GM12875 (cell line): ENCODE data around the gene SEZ6.
"Not testable (repeated sequence)": the region's sequence is repeated elsewhere in the genome, so short reads cannot be mapped to it uniquely, and the experiment has no call there.

Experiments used
- H3K4me3 ChIP-seq: one replicate; pipeline ENCODE4 v1.5.1; 2011; ENCODE audit warnings: low read depth, low read length, control low read depth
- TF ChIP-seq, protein P1 (sequence below): IDR thresholded peaks from 2 replicates; pipeline ENCODE4 v1.5.1; 2011; ENCODE audit warnings: low read depth, mild to moderate bottlenecking, control low read depth, inconsistent platforms, low read length, moderate library complexity, borderline replicate concordance; ENCODE audit not compliant: insufficient read depth

The SEZ6 gene

DNA sequence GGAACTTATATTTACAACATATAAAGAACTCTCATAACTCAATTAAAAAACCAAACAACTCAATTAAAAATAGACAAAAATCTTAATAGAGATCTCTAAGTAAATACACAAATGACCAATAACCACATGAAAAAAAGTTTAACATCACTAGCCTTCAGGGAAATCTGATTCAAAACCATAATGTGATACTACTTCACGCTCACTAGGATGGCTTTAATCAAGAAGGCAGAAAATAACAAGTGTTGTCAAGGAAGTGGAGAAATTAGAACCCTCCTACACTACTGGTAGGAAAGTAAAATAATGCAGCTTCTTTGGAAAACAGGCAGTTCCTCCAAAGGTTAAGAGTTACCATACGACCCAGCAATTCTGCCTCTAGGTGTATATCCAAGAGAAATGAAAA lies 62.9 kb downstream of the SEZ6 start:
- TF ChIP-seq, protein P1, sequence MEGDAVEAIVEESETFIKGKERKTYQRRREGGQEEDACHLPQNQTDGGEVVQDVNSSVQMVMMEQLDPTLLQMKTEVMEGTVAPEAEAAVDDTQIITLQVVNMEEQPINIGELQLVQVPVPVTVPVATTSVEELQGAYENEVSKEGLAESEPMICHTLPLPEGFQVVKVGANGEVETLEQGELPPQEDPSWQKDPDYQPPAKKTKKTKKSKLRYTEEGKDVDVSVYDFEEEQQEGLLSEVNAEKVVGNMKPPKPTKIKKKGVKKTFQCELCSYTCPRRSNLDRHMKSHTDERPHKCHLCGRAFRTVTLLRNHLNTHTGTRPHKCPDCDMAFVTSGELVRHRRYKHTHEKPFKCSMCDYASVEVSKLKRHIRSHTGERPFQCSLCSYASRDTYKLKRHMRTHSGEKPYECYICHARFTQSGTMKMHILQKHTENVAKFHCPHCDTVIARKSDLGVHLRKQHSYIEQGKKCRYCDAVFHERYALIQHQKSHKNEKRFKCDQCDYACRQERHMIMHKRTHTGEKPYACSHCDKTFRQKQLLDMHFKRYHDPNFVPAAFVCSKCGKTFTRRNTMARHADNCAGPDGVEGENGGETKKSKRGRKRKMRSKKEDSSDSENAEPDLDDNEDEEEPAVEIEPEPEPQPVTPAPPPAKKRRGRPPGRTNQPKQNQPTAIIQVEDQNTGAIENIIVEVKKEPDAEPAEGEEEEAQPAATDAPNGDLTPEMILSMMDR: no peak
- H3K4me3 ChIP-seq: no peak overlapping the region

DNA sequence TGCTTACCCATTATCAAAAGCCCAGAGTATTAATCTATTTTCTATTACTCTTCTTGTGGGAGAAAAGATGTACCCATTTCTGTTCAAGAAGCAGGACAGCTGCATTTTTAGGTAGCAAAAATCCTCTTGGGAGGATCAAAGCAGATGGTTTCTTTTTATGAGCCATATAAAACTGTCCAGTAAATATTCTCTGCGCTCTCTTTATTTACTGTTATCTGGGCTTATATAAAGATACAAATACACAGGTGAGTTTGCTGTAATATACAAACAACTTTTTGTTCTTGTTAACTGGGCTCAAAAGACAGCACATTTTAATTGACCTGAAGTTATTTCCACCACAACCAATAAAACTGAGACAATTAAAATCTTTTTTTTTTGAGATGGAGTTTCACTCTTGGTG lies 64.6 kb downstream of the SEZ6 start:
- TF ChIP-seq, protein P1: no peak
- H3K4me3 ChIP-seq: no peak overlapping the region

DNA sequence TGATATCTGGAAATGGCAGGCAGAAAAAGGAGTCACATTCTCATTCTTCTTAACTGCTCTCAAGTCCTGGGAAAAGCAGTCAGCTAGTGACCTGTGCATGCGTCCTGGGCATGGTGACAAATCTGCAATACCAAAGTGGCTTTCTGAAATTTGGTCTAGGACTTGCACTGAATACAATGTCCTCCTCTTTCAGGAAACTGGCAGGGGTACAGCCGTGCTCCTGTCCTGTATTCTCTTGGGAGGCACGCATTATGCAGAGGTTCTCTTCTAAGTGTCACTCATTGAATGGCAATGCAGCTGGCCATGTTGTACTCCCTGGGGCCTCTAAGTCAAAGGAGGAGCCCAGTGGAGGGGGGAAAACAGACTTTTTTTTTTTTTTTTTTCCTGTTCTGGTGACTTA lies 65.2 kb downstream of the SEZ6 start:
- TF ChIP-seq, protein P1: no peak
- H3K4me3 ChIP-seq: no peak overlapping the region

DNA sequence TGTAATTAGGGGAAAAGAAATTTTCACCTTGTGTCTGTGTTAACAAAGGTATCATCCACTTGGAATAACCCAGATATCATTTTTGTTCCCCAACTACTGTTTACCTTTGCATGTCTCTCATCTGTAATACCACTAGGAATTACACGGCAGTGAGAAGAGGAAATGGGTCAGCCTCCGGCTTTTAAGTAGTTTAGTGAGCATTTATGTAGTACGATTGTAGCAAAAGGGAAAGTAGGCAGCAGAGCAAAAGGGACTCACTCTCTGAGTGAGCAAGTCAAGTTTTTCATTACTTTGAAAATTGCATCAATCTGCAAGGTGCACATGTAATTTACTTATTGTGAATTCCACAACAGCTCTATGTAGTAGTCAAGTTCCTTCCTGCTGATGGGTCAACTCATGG lies 65.7 kb downstream of the SEZ6 start:
- TF ChIP-seq, protein P1: no peak
- H3K4me3 ChIP-seq: no peak overlapping the region

DNA sequence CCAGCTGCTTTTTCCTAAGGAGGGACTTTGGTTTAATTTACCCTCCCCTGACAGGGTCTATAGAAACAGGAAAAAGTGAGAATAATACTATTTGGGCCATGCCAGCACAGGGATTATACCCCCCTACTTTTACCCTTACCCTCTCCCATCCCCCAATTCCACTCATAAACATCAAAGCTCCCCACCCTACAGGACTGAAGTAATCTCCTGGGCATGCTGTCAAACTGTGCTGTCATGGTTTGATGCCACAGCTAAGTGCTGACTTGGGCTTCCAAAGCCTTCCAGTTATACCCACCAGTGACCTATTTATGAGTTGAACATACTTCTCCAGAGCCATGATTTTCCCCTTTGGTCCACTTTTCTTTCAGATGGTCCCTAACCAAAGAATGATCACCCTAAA lies 67.3 kb downstream of the SEZ6 start:
- H3K4me3 ChIP-seq: no peak overlapping the region
- TF ChIP-seq, protein P1: no peak

DNA sequence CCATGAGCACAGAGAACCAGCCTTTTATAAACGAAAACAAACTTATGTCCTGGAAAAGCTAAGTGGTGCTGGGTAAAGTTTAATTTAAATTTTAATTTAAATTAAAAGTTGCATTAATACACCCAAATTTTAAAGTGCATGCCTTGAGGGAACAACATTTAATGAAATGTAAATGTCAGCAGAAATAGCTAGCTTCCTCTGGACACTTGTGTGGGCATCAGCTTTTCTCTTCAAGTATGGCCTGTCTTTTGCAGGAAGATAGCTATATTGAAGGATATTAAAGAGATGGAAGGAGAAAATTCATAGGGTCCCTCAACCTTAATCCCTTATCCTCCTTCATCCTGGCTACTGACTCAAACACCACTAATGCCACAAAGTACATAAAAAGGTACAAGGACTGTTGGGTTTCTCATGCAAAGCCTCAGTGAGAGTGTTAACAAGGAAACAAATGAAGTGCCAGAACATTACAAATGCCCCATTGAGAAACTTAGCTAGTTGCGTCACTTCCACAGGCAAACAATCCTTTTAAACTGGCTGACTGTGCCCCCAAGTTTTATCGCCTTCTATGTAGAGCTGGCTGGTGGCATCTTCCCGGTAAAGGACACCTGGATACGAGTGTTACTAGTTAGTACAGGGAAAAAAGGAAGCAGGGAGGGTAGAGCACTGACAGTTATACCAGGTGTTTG lies 68.6 kb downstream of the SEZ6 start:
- TF ChIP-seq, protein P1: no peak
- no peak overlapping the region for H3K4me3 ChIP-seq

DNA sequence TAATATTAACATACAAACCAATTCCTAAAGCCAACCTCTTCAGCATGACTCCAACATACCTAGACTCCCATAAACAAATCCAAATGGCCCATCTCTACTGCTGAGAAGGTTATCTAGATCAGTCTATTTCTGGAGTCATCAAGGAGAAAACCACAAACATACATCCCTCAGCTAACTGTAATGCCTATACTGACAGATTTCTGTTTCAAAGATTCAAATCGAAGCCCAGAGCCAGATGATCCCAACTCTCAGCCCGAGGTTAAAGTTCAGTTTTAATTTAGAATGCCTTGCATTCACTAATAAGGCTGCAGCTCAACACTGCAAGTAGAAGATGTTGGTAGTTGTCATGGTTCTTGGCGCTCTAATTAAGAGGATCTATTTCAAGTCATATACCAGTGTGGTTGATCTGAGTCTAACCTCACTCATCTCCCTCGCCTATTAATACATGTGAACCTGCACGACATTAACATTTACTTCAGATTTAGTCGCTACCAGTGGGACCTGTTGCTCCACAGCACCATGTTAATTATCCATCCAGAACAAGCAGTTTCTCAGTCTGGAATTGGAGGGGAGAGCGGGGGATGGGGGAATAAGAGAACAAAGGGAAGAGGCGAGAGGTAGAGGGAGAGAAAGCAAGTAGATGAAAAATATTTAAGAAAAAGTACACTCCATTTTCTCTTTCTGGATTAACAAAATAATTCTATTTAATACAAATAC lies 69.9 kb downstream of the SEZ6 start:
- H3K4me3 ChIP-seq: no peak overlapping the region
- TF ChIP-seq, protein P1: no peak

DNA sequence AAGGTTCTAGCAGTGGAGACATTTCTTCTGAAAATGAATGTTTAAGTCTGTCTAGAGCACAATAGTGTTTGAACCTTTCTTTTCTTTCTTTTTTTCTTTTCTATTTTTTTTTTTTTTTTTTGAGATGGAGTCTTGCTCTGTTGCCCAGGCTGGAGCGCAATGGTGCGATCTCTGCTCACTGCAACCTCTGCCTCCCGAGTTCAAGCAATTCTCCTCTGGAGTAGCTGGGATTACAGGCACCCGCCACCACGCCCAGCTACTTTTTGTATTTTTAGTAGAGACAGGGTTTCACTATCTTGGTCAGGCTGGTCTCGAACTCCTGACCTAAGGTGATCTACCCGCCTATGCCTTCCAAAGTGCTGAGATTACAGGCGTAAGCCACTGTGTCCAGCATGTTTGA lies 71.3 kb downstream of the SEZ6 start:
- not testable (repeated sequence) for H3K4me3 ChIP-seq
